ENCODE data around the gene REEP3. TPM values are rescaled to one million over a fixed set of nuclear protein-coding genes. Genes with fewer than 3 reads are reported as not detected.

REEP3 gene
- total and polyA plus RNA-seq, 2 experiments from 2014 or later, result 43.1 to 73.6 TPM

GRCh38 chr10:63542835-63543575 lies 21.8 kb downstream of the REEP3 start:
- Histone ChIP-seq H3K4me3 (no peak overlapping the region), H3K27ac (no peak overlapping the region), H3K27me3 (no peaks in the 10 kb centered on the region), H3K79me2 (peaks cover 74% of the 10 kb centered on the region), H2AFZ (no peak overlapping the region), H3K9me3 (ENCODE audit: low read depth) (no peaks in the 10 kb centered on the region), H4K20me1 (ENCODE audit: insufficient read depth, poor library complexity, severe bottlenecking) (no peaks in the 10 kb centered on the region), H3K4me2 (no peak overlapping the region), H3K36me3 (replicated peaks; ENCODE audit: insufficient read depth, low read depth) (no peaks in the 10 kb centered on the region), H3K9me2 (replicated peaks; ENCODE audit: insufficient read depth) (no peaks in the 10 kb centered on the region), H3K4me1 (ENCODE audit: insufficient read depth) (no peaks in the 10 kb centered on the region)
- DNase-seq (ENCODE audit: low spot score), result peak; percentile 14
- TF ChIP-seq EZH2phosphoT487 (IDR thresholded peaks at IDR 0.05; ENCODE audit: low read depth, severe bottlenecking, unreplicated experiment), result no peak
- TF ChIP-seq EZH2 (IDR thresholded peaks at IDR 0.05; ENCODE audit: borderline replicate concordance), result no peak
- TF ChIP-seq CTCF (IDR thresholded peaks at IDR 0.05; ENCODE audit: poor library complexity), result no peak
- WGBS (ENCODE audit: low lambda C conversion rate, missing lambda C conversion rate), result 71% methylated on average over 5 of the region's 5 CpGs

GRCh38 chr10:63543576-63543962 lies 22.4 kb downstream of the REEP3 start:
- Histone ChIP-seq H2AFZ (no peak overlapping the region), H3K36me3 (replicated peaks; ENCODE audit: insufficient read depth, low read depth) (no peaks in the 10 kb centered on the region), H3K4me3 (no peak overlapping the region), H3K4me2 (no peak overlapping the region), H3K27me3 (no peaks in the 10 kb centered on the region), H3K27ac (no peak overlapping the region), H3K9me3 (ENCODE audit: low read depth) (no peaks in the 10 kb centered on the region), H3K9me2 (replicated peaks; ENCODE audit: insufficient read depth) (no peaks in the 10 kb centered on the region), H3K79me2 (peaks cover 73% of the 10 kb centered on the region), H4K20me1 (ENCODE audit: insufficient read depth, poor library complexity, severe bottlenecking) (no peaks in the 10 kb centered on the region), H3K4me1 (ENCODE audit: insufficient read depth) (no peaks in the 10 kb centered on the region)
- DNase-seq (ENCODE audit: low spot score), result no peak
- 88% methylated on average over 7 of the region's 7 CpGs for WGBS (ENCODE audit: low lambda C conversion rate, missing lambda C conversion rate)
- TF ChIP-seq EZH2phosphoT487 (IDR thresholded peaks at IDR 0.05; ENCODE audit: low read depth, severe bottlenecking, unreplicated experiment) (no peak), EZH2 (IDR thresholded peaks at IDR 0.05; ENCODE audit: borderline replicate concordance) (no peak), CTCF (IDR thresholded peaks at IDR 0.05; ENCODE audit: poor library complexity) (no peak)

- no peaks in the 10 kb centered on the region for H4K20me1 ChIP-seq (ENCODE audit: insufficient read depth, poor library complexity, severe bottlenecking)
- H3K9me3 ChIP-seq (ENCODE audit: low read depth), result no peaks in the 10 kb centered on the region
- H3K9me2 ChIP-seq (replicated peaks; ENCODE audit: insufficient read depth), result no peaks in the 10 kb centered on the region
- DNase-seq (ENCODE audit: low spot score), result no peak
- TF ChIP-seq EZH2 (IDR thresholded peaks at IDR 0.05; ENCODE audit: borderline replicate concordance) (no peak), CTCF (IDR thresholded peaks at IDR 0.05; ENCODE audit: poor library complexity) (no peak), EZH2phosphoT487 (IDR thresholded peaks at IDR 0.05; ENCODE audit: low read depth, severe bottlenecking, unreplicated experiment) (no peak)
- no peaks in the 10 kb centered on the region for H3K36me3 ChIP-seq (replicated peaks; ENCODE audit: insufficient read depth, low read depth)
- no peaks in the 10 kb centered on the region for H3K27me3 ChIP-seq
- H3K27ac ChIP-seq, result no peak overlapping the region
- 33% methylated on average over 1 of the region's 1 CpG for WGBS (ENCODE audit: low lambda C conversion rate, missing lambda C conversion rate)
- H3K79me2 ChIP-seq, result peaks cover 73% of the 10 kb centered on the region
- no peaks in the 10 kb centered on the region for H3K4me1 ChIP-seq (ENCODE audit: insufficient read depth)
- no peak overlapping the region for H2AFZ ChIP-seq
- H3K4me2 ChIP-seq, result no peak overlapping the region
- no peak overlapping the region for H3K4me3 ChIP-seq
Measured at GRCh38 chr10:63544418-63544817, 23.2 kb downstream of the REEP3 start.
